SU-DHL-6 (cell line): ENCODE data around the gene COG1.

ENCODE experiments used
- H2AFZ ChIP-seq: fragments of 200-600 bp; sonication (generic); 2 replicates; pipeline ENCODE4 v1.6.1; 2014; ENCODE audit warnings: low read depth, mild to moderate bottlenecking, moderate library complexity, mixed read lengths, antibody characterized with exemption, low read length; ENCODE audit not compliant: severe bottlenecking
- H3F3A ChIP-seq: fragments of 200-600 bp; shearing (Covaris generic); 2 replicates; pipeline ENCODE4 v1.6.0; 2016; ENCODE audit warnings: antibody characterized with exemption, mild to moderate bottlenecking; ENCODE audit not compliant: insufficient read depth
- H3K27ac ChIP-seq: fragments of 200-600 bp; sonication (generic); 2 replicates; pipeline ENCODE4 v1.5.1; 2016; ENCODE audit warnings: low read depth, mild to moderate bottlenecking, low read length, moderate library complexity, mixed read lengths
- H3K27me3 ChIP-seq: fragments of 200-600 bp; sonication (generic), shearing (Covaris generic); 2 replicates; pipeline ENCODE4 v1.6.0; 2014; ENCODE audit warnings: mild to moderate bottlenecking, low read length
- H3K36me3 ChIP-seq: fragments of 200-600 bp; sonication (generic); 2 replicates; pipeline ENCODE4 v1.6.1; 2014; ENCODE audit warnings: mild to moderate bottlenecking, low read length, mixed read lengths
- H3K4me2 ChIP-seq: fragments of 300-600, 200-600 bp; shearing (Covaris generic), sonication (generic); 2 replicates; pipeline ENCODE4 v1.6.0; 2014; ENCODE audit warnings: low read length, low read depth, mild to moderate bottlenecking; ENCODE audit not compliant: poor library complexity, severe bottlenecking
- H3K4me3 ChIP-seq: fragments of 200-600 bp; sonication (generic); 2 replicates; pipeline ENCODE4 v1.5.1; 2014; ENCODE audit warnings: antibody characterized with exemption, low read length, mild to moderate bottlenecking, mixed read lengths; ENCODE audit not compliant: insufficient read depth, poor library complexity, severe bottlenecking
- H3K79me2 ChIP-seq: fragments of 200-600 bp; sonication (generic); 2 replicates; pipeline ENCODE4 v1.6.1; 2014; ENCODE audit warnings: mild to moderate bottlenecking, low read length, moderate library complexity; ENCODE audit not compliant: insufficient read depth
- H3K9ac ChIP-seq: fragments of 200-600 bp; sonication (generic); 2 replicates; pipeline ENCODE4 v1.7.0; 2014; ENCODE audit warnings: mild to moderate bottlenecking, low read length
- H3K9me2 ChIP-seq: fragments of 200-600 bp; sonication (generic); replicated peaks from 2 replicates; pipeline ENCODE4 v1.6.1; 2014; ENCODE audit warnings: low read length; ENCODE audit not compliant: insufficient read depth
- H3K9me3 ChIP-seq: fragments of 200-600 bp; sonication (generic); 2 replicates; pipeline ENCODE4 v1.6.1; 2014; ENCODE audit warnings: low read length, mixed read lengths; ENCODE audit not compliant: insufficient read depth
- H4K20me1 ChIP-seq: fragments of 200-600 bp; sonication (generic); 2 replicates; pipeline ENCODE4 v1.6.1; 2014; ENCODE audit warnings: low read depth, mild to moderate bottlenecking, antibody characterized with exemption, low read length, moderate library complexity, mixed read lengths
- EZH2phosphoT487 ChIP-seq: fragments of 200-600 bp; sonication (generic), shearing (Covaris generic); conservative IDR thresholded peaks from 2 replicates; pipeline ENCODE4 v1.6.1; 2018; ENCODE audit warnings: mild to moderate bottlenecking, antibody characterized with exemption, low read length, moderate library complexity, mixed read lengths
- TF ChIP-seq, protein P1 (sequence below): fragments of 200-600 bp; sonication (generic); IDR thresholded peaks from one replicate; pipeline ENCODE4 v1.5.1; 2017; ENCODE audit warnings: antibody characterized with exemption, mild to moderate bottlenecking, low read length, moderate library complexity; ENCODE audit not compliant: insufficient read depth, poor library complexity, severe bottlenecking

The COG1 gene

DNA sequence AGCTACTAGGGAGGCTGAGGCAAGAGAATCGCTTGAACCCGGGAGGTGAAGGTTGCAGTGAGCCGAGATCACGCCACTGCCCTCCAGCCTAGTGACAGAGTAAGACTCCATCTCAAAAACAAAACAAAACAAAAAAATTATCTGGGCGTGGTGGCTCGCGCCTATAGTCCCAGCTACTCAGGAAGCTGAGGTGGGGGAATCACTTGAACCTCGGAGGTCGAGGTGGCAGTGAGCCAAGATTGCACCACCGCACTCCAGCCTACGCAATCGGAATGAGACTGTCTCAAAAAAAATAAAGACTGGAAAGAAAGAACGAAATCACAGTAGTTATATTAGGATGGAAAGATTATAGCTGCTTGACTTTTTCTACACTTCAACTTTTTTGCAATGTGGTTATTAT lies 18.9 kb downstream of the COG1 start:
- TF ChIP-seq, protein P1, sequence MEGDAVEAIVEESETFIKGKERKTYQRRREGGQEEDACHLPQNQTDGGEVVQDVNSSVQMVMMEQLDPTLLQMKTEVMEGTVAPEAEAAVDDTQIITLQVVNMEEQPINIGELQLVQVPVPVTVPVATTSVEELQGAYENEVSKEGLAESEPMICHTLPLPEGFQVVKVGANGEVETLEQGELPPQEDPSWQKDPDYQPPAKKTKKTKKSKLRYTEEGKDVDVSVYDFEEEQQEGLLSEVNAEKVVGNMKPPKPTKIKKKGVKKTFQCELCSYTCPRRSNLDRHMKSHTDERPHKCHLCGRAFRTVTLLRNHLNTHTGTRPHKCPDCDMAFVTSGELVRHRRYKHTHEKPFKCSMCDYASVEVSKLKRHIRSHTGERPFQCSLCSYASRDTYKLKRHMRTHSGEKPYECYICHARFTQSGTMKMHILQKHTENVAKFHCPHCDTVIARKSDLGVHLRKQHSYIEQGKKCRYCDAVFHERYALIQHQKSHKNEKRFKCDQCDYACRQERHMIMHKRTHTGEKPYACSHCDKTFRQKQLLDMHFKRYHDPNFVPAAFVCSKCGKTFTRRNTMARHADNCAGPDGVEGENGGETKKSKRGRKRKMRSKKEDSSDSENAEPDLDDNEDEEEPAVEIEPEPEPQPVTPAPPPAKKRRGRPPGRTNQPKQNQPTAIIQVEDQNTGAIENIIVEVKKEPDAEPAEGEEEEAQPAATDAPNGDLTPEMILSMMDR = no peak
- TF ChIP-seq EZH2phosphoT487 = no peak
- no peaks in the 10 kb centered on the region; the same call in 1 of the 2 replicates for H3K79me2 ChIP-seq
- H4K20me1 ChIP-seq = peaks cover 3% of the 10 kb centered on the region; the same call in 1 of the 2 replicates
- no peak overlapping the region for H3K27ac ChIP-seq
- H3K4me2 ChIP-seq = no peak overlapping the region
- H3K36me3 ChIP-seq = peaks cover 11% of the 10 kb centered on the region; the same call in 1 of the 2 replicates
- no peak overlapping the region for H3K9ac ChIP-seq
- H3K27me3 ChIP-seq = no peaks in the 10 kb centered on the region
- H3F3A ChIP-seq = no peaks in the 10 kb centered on the region
- no peak overlapping the region for H3K4me3 ChIP-seq
- H2AFZ ChIP-seq = no peak overlapping the region
- no peaks in the 10 kb centered on the region for H3K9me2 ChIP-seq
- no peaks in the 10 kb centered on the region for H3K9me3 ChIP-seq

DNA sequence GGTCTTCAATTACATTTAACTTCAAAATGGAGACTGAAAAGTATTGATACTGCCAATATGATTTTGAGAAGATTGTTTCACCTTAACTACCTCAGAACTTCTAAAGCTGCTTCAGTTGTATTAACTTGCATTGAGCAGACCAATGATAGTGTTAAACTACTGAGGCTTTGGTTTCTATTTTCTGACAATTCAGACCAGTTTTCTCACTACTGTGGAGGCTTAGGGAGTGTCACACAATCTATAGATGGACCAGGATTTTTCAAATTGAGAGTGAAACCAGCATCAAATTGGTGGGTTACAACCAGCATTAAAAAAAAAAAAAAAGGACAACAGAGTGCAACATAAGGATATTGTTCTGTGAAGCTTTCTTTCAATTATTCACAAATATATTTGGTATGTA lies 21.2 kb downstream of the COG1 start:
- Histone ChIP-seq H3F3A (no peaks in the 10 kb centered on the region), H3K4me3 (no peak overlapping the region), H3K9ac (no peak overlapping the region), H3K4me2 (no peak overlapping the region), H3K27me3 (no peaks in the 10 kb centered on the region), H3K27ac (no peak overlapping the region), H2AFZ (no peak overlapping the region), H4K20me1 (peaks cover 3% of the 10 kb centered on the region; the same call in 1 of the 2 replicates), H3K36me3 (peaks cover 6% of the 10 kb centered on the region; the same call in 1 of the 2 replicates), H3K9me2 (no peaks in the 10 kb centered on the region), H3K79me2 (no peaks in the 10 kb centered on the region; the same call in 1 of the 2 replicates), H3K9me3 (no peaks in the 10 kb centered on the region)
- no peak for TF ChIP-seq EZH2phosphoT487
- TF ChIP-seq, protein P1 = no peak

DNA sequence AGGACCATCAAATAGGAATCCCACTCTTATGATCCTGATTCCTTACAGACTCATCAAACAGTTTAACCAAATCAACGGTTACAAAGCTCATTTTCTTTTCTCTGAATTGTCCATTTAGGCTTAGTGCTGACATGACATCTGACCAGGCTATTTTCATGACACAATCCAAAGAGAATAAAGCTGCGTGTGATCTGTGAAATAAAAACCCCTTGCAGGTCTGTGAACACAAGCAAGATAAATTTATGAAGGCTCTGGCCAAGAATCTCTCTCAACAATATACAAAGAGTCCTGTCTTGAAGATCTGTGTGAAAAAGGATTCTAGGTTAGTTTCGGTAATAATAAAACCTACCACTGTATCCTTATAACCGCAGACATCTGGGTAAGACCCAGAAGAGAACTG lies 22.0 kb downstream of the COG1 start:
- H3K9me3 ChIP-seq = no peaks in the 10 kb centered on the region
- no peak overlapping the region for H2AFZ ChIP-seq
- peaks cover 3% of the 10 kb centered on the region; the same call in 1 of the 2 replicates for H4K20me1 ChIP-seq
- H3K27me3 ChIP-seq = no peaks in the 10 kb centered on the region
- H3K79me2 ChIP-seq = peaks cover 1% of the 10 kb centered on the region; the same call in 1 of the 2 replicates
- TF ChIP-seq, protein P1 = no peak
- no peak for TF ChIP-seq EZH2phosphoT487
- peaks cover 2% of the 10 kb centered on the region; the same call in 1 of the 2 replicates for H3K36me3 ChIP-seq
- no peaks in the 10 kb centered on the region for H3K9me2 ChIP-seq
- H3K27ac ChIP-seq = no peak overlapping the region
- H3K4me2 ChIP-seq = no peak overlapping the region
- no peak overlapping the region for H3K9ac ChIP-seq
- H3F3A ChIP-seq = no peaks in the 10 kb centered on the region
- H3K4me3 ChIP-seq = no peak overlapping the region
